Measurements from ENCODE around the gene MAGT1.
A peak's percentile ranks its signal among the peaks of the same experiment; 100 is the strongest.

The MAGT1 gene

GRCh38 chrX:77788050-77788449 is 107.2 kb downstream of the MAGT1 start:
- ATAC-seq (ENCODE audit: low read depth) = no peak
- H3K9me3 ChIP-seq (ENCODE audit: severe bottlenecking) = no peaks in the 10 kb centered on the region
- H3K4me1 ChIP-seq (ENCODE audit: insufficient read depth, poor library complexity, severe bottlenecking) = no peaks in the 10 kb centered on the region
- no peak for TF ChIP-seq CTCF (IDR thresholded peaks at IDR 0.05; ENCODE audit: poor library complexity, severe bottlenecking)
- no peaks in the 10 kb centered on the region for H3K27me3 ChIP-seq (ENCODE audit: insufficient read depth, poor library complexity, severe bottlenecking)
- DNase-seq (ENCODE audit: low spot score) = no peak
- H3K36me3 ChIP-seq (ENCODE audit: low read depth) = no peaks in the 10 kb centered on the region
- H3K4me3 ChIP-seq (ENCODE audit: severe bottlenecking) = no peak overlapping the region
- H3K27ac ChIP-seq (ENCODE audit: poor library complexity, severe bottlenecking) = no peak overlapping the region

GRCh38 chrX:77786365-77786680 is 108.9 kb downstream of the MAGT1 start:
- Histone ChIP-seq H3K27me3 (ENCODE audit: insufficient read depth, poor library complexity, severe bottlenecking) (no peaks in the 10 kb centered on the region), H3K9me3 (ENCODE audit: severe bottlenecking) (no peaks in the 10 kb centered on the region), H3K4me3 (ENCODE audit: severe bottlenecking) (peak overlapping the region; percentile 58), H3K4me1 (ENCODE audit: insufficient read depth, poor library complexity, severe bottlenecking) (no peaks in the 10 kb centered on the region), H3K27ac (ENCODE audit: poor library complexity, severe bottlenecking) (peak overlapping the region; percentile 61), H3K36me3 (ENCODE audit: low read depth) (no peaks in the 10 kb centered on the region)
- no peak for ATAC-seq (ENCODE audit: low read depth)
- no peak for DNase-seq (ENCODE audit: low spot score)
- no peak for TF ChIP-seq CTCF (IDR thresholded peaks at IDR 0.05; ENCODE audit: poor library complexity, severe bottlenecking)

GRCh38 chrX:77785486-77786364 is 109.5 kb downstream of the MAGT1 start, which contains the start of gene ATRX:
Gene ATRX, minus strand, starts transcription at chrX:77786216. Its CDS starts 215 bp downstream, at chrX:77786001.
- peak; percentile 59 for DNase-seq (ENCODE audit: low spot score)
- TF ChIP-seq CTCF (IDR thresholded peaks at IDR 0.05; ENCODE audit: poor library complexity, severe bottlenecking) = no peak
- no peaks in the 10 kb centered on the region for H3K4me1 ChIP-seq (ENCODE audit: insufficient read depth, poor library complexity, severe bottlenecking)
- ATAC-seq (ENCODE audit: low read depth) = peak; percentile 95
- H3K36me3 ChIP-seq (ENCODE audit: low read depth) = no peaks in the 10 kb centered on the region
- H3K27me3 ChIP-seq (ENCODE audit: insufficient read depth, poor library complexity, severe bottlenecking) = no peaks in the 10 kb centered on the region
- no peaks in the 10 kb centered on the region for H3K9me3 ChIP-seq (ENCODE audit: severe bottlenecking)
- H3K4me3 ChIP-seq (ENCODE audit: severe bottlenecking) = peak within 1 kb of the TSS; percentile 58
- peak within 1 kb of the TSS; percentile 61 for H3K27ac ChIP-seq (ENCODE audit: poor library complexity, severe bottlenecking)

GRCh38 chrX:77779695-77780094 is 115.5 kb downstream of the MAGT1 start:
- no peak overlapping the region for H3K27ac ChIP-seq (ENCODE audit: poor library complexity, severe bottlenecking)
- TF ChIP-seq CTCF (IDR thresholded peaks at IDR 0.05; ENCODE audit: poor library complexity, severe bottlenecking) = no peak
- no peaks in the 10 kb centered on the region for H3K4me1 ChIP-seq (ENCODE audit: insufficient read depth, poor library complexity, severe bottlenecking)
- no peaks in the 10 kb centered on the region for H3K27me3 ChIP-seq (ENCODE audit: insufficient read depth, poor library complexity, severe bottlenecking)
- no peak for ATAC-seq (ENCODE audit: low read depth)
- H3K9me3 ChIP-seq (ENCODE audit: severe bottlenecking) = no peaks in the 10 kb centered on the region
- no peak overlapping the region for H3K4me3 ChIP-seq (ENCODE audit: severe bottlenecking)
- no peaks in the 10 kb centered on the region for H3K36me3 ChIP-seq (ENCODE audit: low read depth)
- DNase-seq (ENCODE audit: low spot score) = no peak

- H3K27ac ChIP-seq (ENCODE audit: poor library complexity, severe bottlenecking) = no peak overlapping the region
- ATAC-seq (ENCODE audit: low read depth) = no peak
Measured at GRCh38 chrX:77776659-77777058, 118.6 kb downstream of the MAGT1 start.

More at GRCh38 chrX:77776659-77777058, 118.6 kb downstream of the MAGT1 start:
- H3K4me3 ChIP-seq (ENCODE audit: severe bottlenecking) = no peak overlapping the region
- no peak for TF ChIP-seq CTCF (IDR thresholded peaks at IDR 0.05; ENCODE audit: poor library complexity, severe bottlenecking)
- H3K4me1 ChIP-seq (ENCODE audit: insufficient read depth, poor library complexity, severe bottlenecking) = no peaks in the 10 kb centered on the region
- no peaks in the 10 kb centered on the region for H3K27me3 ChIP-seq (ENCODE audit: insufficient read depth, poor library complexity, severe bottlenecking)
- H3K36me3 ChIP-seq (ENCODE audit: low read depth) = no peaks in the 10 kb centered on the region
- DNase-seq (ENCODE audit: low spot score) = no peak
- no peaks in the 10 kb centered on the region for H3K9me3 ChIP-seq (ENCODE audit: severe bottlenecking)
